Measurements from ENCODE around the gene LEP. TPM values are rescaled to one million over a fixed set of nuclear protein-coding genes. Genes with fewer than 3 reads are reported as not detected.

The LEP gene
- total RNA-seq = not detected in 2 replicates
- long read RNA-seq = 0 reads

- no peak for DNase-seq (ENCODE audit: low spot score, unreplicated experiment)
- no peak within 1 kb of the TSS for H3K27ac Mint-ChIP-seq
- peaks cover 20% of the 10 kb centered on the region for H3K27me3 Mint-ChIP-seq
- peaks cover 1% of the 10 kb centered on the region for H3K36me3 Mint-ChIP-seq (ENCODE audit: insufficient read depth)
- H3K4me1 Mint-ChIP-seq (ENCODE audit: low read depth) = no peaks in the 10 kb centered on the region
- TF ChIP-seq CTCF (IDR thresholded peaks at IDR 0.05; ENCODE audit: unreplicated experiment) = no peak
- H3K9me3 Mint-ChIP-seq (ENCODE audit: low read depth) = peaks cover 14% of the 10 kb centered on the region
- no peak within 1 kb of the TSS for H3K4me3 Mint-ChIP-seq (ENCODE audit: low read depth)
Measured at GRCh38 chr7:128240696-128241386, at the start of gene LEP. TSS of gene LEP (plus strand) at chr7:128241278. CDS start at chr7:128252019, 10,741 bp downstream.

GRCh38 chr7:128192497-128193142 is 48.5 kb upstream of the LEP start:
- Mint-ChIP-seq H3K27me3 (peaks cover 51% of the 10 kb centered on the region), H3K4me3 (ENCODE audit: low read depth) (no peak overlapping the region), H3K9me3 (ENCODE audit: low read depth) (peaks cover 18% of the 10 kb centered on the region), H3K27ac (no peak overlapping the region), H3K36me3 (ENCODE audit: insufficient read depth) (peaks cover 3% of the 10 kb centered on the region), H3K4me1 (ENCODE audit: low read depth) (no peaks in the 10 kb centered on the region)
- DNase-seq (ENCODE audit: low spot score, unreplicated experiment) = no peak
- TF ChIP-seq CTCF (IDR thresholded peaks at IDR 0.05; ENCODE audit: unreplicated experiment) = no peak

GRCh38 chr7:128194533-128195282 is 46.4 kb upstream of the LEP start:
- DNase-seq (ENCODE audit: low spot score, unreplicated experiment) = no peak
- Mint-ChIP-seq H3K27me3 (peaks cover 45% of the 10 kb centered on the region), H3K9me3 (ENCODE audit: low read depth) (peaks cover 18% of the 10 kb centered on the region), H3K4me1 (ENCODE audit: low read depth) (no peaks in the 10 kb centered on the region), H3K27ac (no peak overlapping the region), H3K36me3 (ENCODE audit: insufficient read depth) (peaks cover 3% of the 10 kb centered on the region), H3K4me3 (ENCODE audit: low read depth) (no peak overlapping the region)
- no peak for TF ChIP-seq CTCF (IDR thresholded peaks at IDR 0.05; ENCODE audit: unreplicated experiment)

GRCh38 chr7:128197589-128197988 is 43.5 kb upstream of the LEP start:
- peaks cover 3% of the 10 kb centered on the region for H3K36me3 Mint-ChIP-seq (ENCODE audit: insufficient read depth)
- DNase-seq (ENCODE audit: low spot score, unreplicated experiment) = no peak
- H3K27me3 Mint-ChIP-seq = peaks cover 43% of the 10 kb centered on the region
- no peak overlapping the region for H3K4me3 Mint-ChIP-seq (ENCODE audit: low read depth)
- H3K27ac Mint-ChIP-seq = no peak overlapping the region
- TF ChIP-seq CTCF (IDR thresholded peaks at IDR 0.05; ENCODE audit: unreplicated experiment) = no peak
- H3K4me1 Mint-ChIP-seq (ENCODE audit: low read depth) = peaks cover 6% of the 10 kb centered on the region
- peaks cover 18% of the 10 kb centered on the region for H3K9me3 Mint-ChIP-seq (ENCODE audit: low read depth)

GRCh38 chr7:128197989-128198580 is 43.0 kb upstream of the LEP start:
- Mint-ChIP-seq H3K27ac (no peak overlapping the region), H3K27me3 (peaks cover 48% of the 10 kb centered on the region), H3K4me3 (ENCODE audit: low read depth) (no peak overlapping the region), H3K9me3 (ENCODE audit: low read depth) (peaks cover 18% of the 10 kb centered on the region), H3K4me1 (ENCODE audit: low read depth) (peaks cover 6% of the 10 kb centered on the region), H3K36me3 (ENCODE audit: insufficient read depth) (peaks cover 3% of the 10 kb centered on the region)
- no peak for TF ChIP-seq CTCF (IDR thresholded peaks at IDR 0.05; ENCODE audit: unreplicated experiment)
- no peak for DNase-seq (ENCODE audit: low spot score, unreplicated experiment)
